ENCODE measurements around the gene AMMECR1L.

DNA sequence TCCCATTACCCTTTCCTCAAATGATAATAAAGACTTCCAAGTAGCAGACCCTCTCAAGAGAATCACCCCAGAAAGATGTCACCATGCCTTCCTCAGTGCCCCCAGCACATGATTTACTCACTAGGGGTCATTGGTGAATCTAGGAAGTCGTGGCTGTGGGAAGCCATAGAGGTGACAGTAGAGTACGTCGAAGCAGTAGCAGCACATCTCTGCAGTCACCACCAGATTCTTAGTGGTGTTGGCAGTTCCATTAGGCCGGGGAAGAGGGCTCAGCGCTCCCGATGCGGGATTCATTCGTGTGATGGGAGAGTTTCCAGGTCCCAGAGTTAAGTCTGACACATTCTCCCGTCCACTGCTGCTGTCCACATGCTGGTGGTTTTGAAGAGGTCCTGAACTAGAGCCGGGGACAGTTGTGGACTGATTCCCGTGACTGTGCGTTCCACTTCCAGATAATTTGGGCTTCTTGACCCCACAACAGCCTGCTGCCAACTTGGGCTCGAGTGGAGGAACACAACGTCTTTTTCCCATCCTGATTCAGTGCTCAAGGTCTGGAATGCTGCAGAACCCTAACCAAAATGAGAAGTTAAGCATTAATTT lies 12.0 kb downstream of the AMMECR1L start:
- TF ChIP-seq POLR2A (IDR thresholded peaks at IDR 0.05; ENCODE audit: low read depth, low read length) = no peak
- TF ChIP-seq, protein P1, sequence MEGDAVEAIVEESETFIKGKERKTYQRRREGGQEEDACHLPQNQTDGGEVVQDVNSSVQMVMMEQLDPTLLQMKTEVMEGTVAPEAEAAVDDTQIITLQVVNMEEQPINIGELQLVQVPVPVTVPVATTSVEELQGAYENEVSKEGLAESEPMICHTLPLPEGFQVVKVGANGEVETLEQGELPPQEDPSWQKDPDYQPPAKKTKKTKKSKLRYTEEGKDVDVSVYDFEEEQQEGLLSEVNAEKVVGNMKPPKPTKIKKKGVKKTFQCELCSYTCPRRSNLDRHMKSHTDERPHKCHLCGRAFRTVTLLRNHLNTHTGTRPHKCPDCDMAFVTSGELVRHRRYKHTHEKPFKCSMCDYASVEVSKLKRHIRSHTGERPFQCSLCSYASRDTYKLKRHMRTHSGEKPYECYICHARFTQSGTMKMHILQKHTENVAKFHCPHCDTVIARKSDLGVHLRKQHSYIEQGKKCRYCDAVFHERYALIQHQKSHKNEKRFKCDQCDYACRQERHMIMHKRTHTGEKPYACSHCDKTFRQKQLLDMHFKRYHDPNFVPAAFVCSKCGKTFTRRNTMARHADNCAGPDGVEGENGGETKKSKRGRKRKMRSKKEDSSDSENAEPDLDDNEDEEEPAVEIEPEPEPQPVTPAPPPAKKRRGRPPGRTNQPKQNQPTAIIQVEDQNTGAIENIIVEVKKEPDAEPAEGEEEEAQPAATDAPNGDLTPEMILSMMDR (conservative IDR thresholded peaks at IDR 0.05; ENCODE audit: low read depth, low read length) = no peak
- no peak for TF ChIP-seq NFE2L2 (IDR thresholded peaks at IDR 0.05; ENCODE audit: low read depth, low read length)
- no peak for TF ChIP-seq SMC3 (IDR thresholded peaks at IDR 0.05; ENCODE audit: low read depth, low read length)
- no peak for TF ChIP-seq MXI1 (IDR thresholded peaks at IDR 0.05; ENCODE audit: borderline replicate concordance, low read depth, low read length)
- no peak for TF ChIP-seq MAZ (IDR thresholded peaks at IDR 0.05; ENCODE audit: borderline replicate concordance, low read depth, low read length)
- TF ChIP-seq FOS (IDR thresholded peaks at IDR 0.05; ENCODE audit: low read depth, low read length) = no peak
- TF ChIP-seq RCOR1 (IDR thresholded peaks at IDR 0.05; ENCODE audit: insufficient replicate concordance, low read length) = no peak
- TF ChIP-seq RAD21 (IDR thresholded peaks at IDR 0.05; ENCODE audit: low read length) = no peak
- TF ChIP-seq, protein P2, sequence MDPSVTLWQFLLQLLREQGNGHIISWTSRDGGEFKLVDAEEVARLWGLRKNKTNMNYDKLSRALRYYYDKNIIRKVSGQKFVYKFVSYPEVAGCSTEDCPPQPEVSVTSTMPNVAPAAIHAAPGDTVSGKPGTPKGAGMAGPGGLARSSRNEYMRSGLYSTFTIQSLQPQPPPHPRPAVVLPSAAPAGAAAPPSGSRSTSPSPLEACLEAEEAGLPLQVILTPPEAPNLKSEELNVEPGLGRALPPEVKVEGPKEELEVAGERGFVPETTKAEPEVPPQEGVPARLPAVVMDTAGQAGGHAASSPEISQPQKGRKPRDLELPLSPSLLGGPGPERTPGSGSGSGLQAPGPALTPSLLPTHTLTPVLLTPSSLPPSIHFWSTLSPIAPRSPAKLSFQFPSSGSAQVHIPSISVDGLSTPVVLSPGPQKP (IDR thresholded peaks at IDR 0.05; ENCODE audit: borderline replicate concordance, low read depth, low read length) = no peak
- TF ChIP-seq BHLHE40 (IDR thresholded peaks at IDR 0.05; ENCODE audit: low read depth, low read length) = no peak

All from IMR-90 (cell line).